Upper lobe of left lung (tissue), 4 donors: ENCODE measurements around the gene DNAJB1.

ENCODE experiments used
- POLR2A ChIP-seq, 4 donors: fragments of 450-650 bp; IDR thresholded peaks; one replicate each; pipeline ENCODE4 v1.5.1; 2016 to 2017; ENCODE audit warnings: antibody characterized with exemption in 4 of 4, mild to moderate bottlenecking in 2 of 4
- TF ChIP-seq, protein P1 (sequence below), 6 experiments: fragments of 450-650 bp in 4 of 6; fragments of 200-600 bp in 2 of 6; sonication (generic) in 2 of 6; IDR thresholded peaks; one replicate each; pipeline ENCODE4 v1.5.1; 2016 to 2019; ENCODE audit warnings: antibody characterized with exemption in 6 of 6

DNA sequence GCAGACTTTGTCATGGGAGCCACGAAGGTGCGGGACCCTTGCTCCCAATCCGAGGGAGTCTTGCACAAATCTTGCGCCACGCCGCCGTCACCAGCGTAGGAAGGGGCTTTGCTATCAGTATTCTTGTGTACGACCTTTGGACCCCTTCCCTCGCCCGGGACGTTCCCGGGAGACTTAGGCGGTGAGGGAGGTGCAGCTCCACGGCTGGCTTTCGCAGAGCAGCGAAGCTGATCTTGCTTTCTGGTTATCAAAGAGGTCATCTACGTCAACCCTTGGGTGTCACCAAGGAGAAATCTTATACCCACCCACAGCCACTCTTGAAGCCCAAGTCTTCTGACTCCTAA lies 11.8 kb upstream of the DNAJB1 start:
- TF ChIP-seq, protein P1, sequence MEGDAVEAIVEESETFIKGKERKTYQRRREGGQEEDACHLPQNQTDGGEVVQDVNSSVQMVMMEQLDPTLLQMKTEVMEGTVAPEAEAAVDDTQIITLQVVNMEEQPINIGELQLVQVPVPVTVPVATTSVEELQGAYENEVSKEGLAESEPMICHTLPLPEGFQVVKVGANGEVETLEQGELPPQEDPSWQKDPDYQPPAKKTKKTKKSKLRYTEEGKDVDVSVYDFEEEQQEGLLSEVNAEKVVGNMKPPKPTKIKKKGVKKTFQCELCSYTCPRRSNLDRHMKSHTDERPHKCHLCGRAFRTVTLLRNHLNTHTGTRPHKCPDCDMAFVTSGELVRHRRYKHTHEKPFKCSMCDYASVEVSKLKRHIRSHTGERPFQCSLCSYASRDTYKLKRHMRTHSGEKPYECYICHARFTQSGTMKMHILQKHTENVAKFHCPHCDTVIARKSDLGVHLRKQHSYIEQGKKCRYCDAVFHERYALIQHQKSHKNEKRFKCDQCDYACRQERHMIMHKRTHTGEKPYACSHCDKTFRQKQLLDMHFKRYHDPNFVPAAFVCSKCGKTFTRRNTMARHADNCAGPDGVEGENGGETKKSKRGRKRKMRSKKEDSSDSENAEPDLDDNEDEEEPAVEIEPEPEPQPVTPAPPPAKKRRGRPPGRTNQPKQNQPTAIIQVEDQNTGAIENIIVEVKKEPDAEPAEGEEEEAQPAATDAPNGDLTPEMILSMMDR (IDR thresholded peaks at IDR 0.05) = no peak
- no peak for TF ChIP-seq POLR2A (IDR thresholded peaks at IDR 0.05)
